ENCODE data around the gene CNOT6L.

GRCh38 chr4:77865259-77865658, 46.1 kb upstream of the CNOT6L start:
- no peak for TF ChIP-seq POLR2A (IDR thresholded peaks at IDR 0.05)
- no peak for TF ChIP-seq CTCF (IDR thresholded peaks at IDR 0.05)

Data from tibial nerve (tissue), 3 donors.